ENCODE measurements around the gene PLA2G4A.

Gene PLA2G4A

GRCh38 chr1:187032316-187032981, 203.7 kb downstream of the PLA2G4A start:
- no peak for DNase-seq (ENCODE audit: low read depth)

- DNase-seq (ENCODE audit: low read depth), result no peak
These were observed 204.4 kb downstream of the PLA2G4A start for GRCh38 chr1:187032982-187033692.

- DNase-seq (ENCODE audit: low read depth), result no peak
These were observed 205.1 kb downstream of the PLA2G4A start for GRCh38 chr1:187033693-187034390.

GRCh38 chr1:187034501-187034900, 205.8 kb downstream of the PLA2G4A start:
- no peak for DNase-seq (ENCODE audit: low read depth)

GRCh38 chr1:187037973-187038553, 209.3 kb downstream of the PLA2G4A start:
- DNase-seq (ENCODE audit: low read depth), result no peak
